SK-N-SH (cell line): ENCODE results near the gene GLYR1. TPM values are rescaled to one million over a fixed set of nuclear protein-coding genes. Genes with fewer than 3 reads are reported as not detected.

Source experiments
- CTCF ChIA-PET: fragments of 300-600, 350-600 bp; formaldehyde crosslinking; extraction: SDS; loops from one replicate; lab custom pipeline; 2021; lab: Yijun Ruan, JAX
- POLR2A ChIA-PET: fragments of 350-600 bp; sonication (Branson Sonifier 250); formaldehyde crosslinking; extraction: SDS; loops from one replicate; lab custom pipeline; 2020; ENCODE audit warnings: antibody characterized with exemption, inconsistent platforms; lab: Yijun Ruan, JAX
- DNase-seq: peaks from one replicate; pipeline ENCODE4 v3.0.0; 2012
- H2AFZ ChIP-seq: fragments of 200-600 bp; sonication (generic); 2 replicates; pipeline ENCODE4 v1.8.1; 2016; ENCODE audit warnings: antibody characterized with exemption, mild to moderate bottlenecking, low read depth
- H3F3A ChIP-seq: fragments of 200-600 bp; sonication (generic); replicated peaks from 2 replicates; pipeline ENCODE3; 2016; ENCODE audit warnings: antibody characterized with exemption, mild to moderate bottlenecking; ENCODE audit not compliant: insufficient read depth
- H3K27ac ChIP-seq, 2 experiments: fragments of 200-500 bp in 1 of 2; fragments of 200-600 bp in 1 of 2; sonication (Bioruptor generic) in 1 of 2; sonication (generic), shearing (Covaris generic) in 1 of 2; 2 replicates each; pipeline versions ENCODE4 v1.5.1 to v1.6.1; 2014 to 2016; ENCODE audit warnings: low read depth in 2 of 2, inconsistent platforms in 1 of 2, low read length in 1 of 2, mild to moderate bottlenecking in 1 of 2, mixed read lengths in 1 of 2
- H3K27me3 ChIP-seq: fragments of 200-600 bp; sonication (generic), shearing (Covaris generic); 2 replicates; pipeline ENCODE4 v1.6.1; 2016; ENCODE audit warnings: mixed run types; ENCODE audit not compliant: insufficient read depth
- H3K36me3 ChIP-seq, 2 experiments: fragments of 200-500 bp in 1 of 2; fragments of 200-600 bp in 1 of 2; sonication (Bioruptor generic) in 1 of 2; sonication (generic) in 1 of 2; replicated peaks in 1 of 2; 2 replicates each; pipeline versions ENCODE3 to v1.5.1; 2014 to 2016; ENCODE audit warnings: low read length in 1 of 2, mild to moderate bottlenecking in 1 of 2; ENCODE audit not compliant: insufficient read depth in 2 of 2, control insufficient read depth in 1 of 2
- H3K4me1 ChIP-seq, 2 experiments: fragments of 200-500 bp in 1 of 2; fragments of 200-600 bp in 1 of 2; sonication (Bioruptor generic) in 1 of 2; sonication (generic), shearing (Covaris generic) in 1 of 2; 2 replicates each; pipeline versions ENCODE4 v1.5.1 to v1.6.1; 2014 to 2016; ENCODE audit warnings: low read depth in 1 of 2, low read length in 1 of 2, mixed run types in 1 of 2; ENCODE audit not compliant: insufficient read depth in 2 of 2, control insufficient read depth in 1 of 2
- H3K4me2 ChIP-seq: fragments of 200-600 bp; sonication (generic), shearing (Covaris generic); 2 replicates; pipeline ENCODE4 v1.6.1; 2017; ENCODE audit warnings: mixed run types
- H3K4me3 ChIP-seq, 2 experiments: fragments of 200-500 bp in 1 of 2; fragments of 200-600 bp in 1 of 2; sonication (Bioruptor generic) in 1 of 2; sonication (generic), shearing (Covaris generic) in 1 of 2; 2 replicates each; pipeline versions ENCODE4 v1.5.1 to v1.8.1; 2014 to 2016; ENCODE audit warnings: low read depth in 2 of 2, inconsistent platforms in 1 of 2, low read length in 1 of 2, mild to moderate bottlenecking in 1 of 2, mixed read lengths in 1 of 2, moderate library complexity in 1 of 2
- H3K79me2 ChIP-seq: fragments of 200-600 bp; sonication (generic); 2 replicates; pipeline ENCODE4 v1.8.1; 2017; ENCODE audit warnings: mild to moderate bottlenecking; ENCODE audit not compliant: insufficient read depth
- H3K9ac ChIP-seq: fragments of 200-600 bp; sonication (generic); 2 replicates; pipeline ENCODE4 v1.6.1; 2017; ENCODE audit warnings: mixed run types
- H3K9me2 ChIP-seq: fragments of 200-600 bp; sonication (generic); 2 replicates; pipeline ENCODE4 v1.6.1; 2017; ENCODE audit warnings: mixed run types
- H3K9me3 ChIP-seq: fragments of 200-600 bp; sonication (generic); 2 replicates; pipeline ENCODE4 v1.6.1; 2017; ENCODE audit warnings: mixed run types, mild to moderate bottlenecking, moderate library complexity
- H4K20me1 ChIP-seq: fragments of 200-600 bp; sonication (generic); 2 replicates; pipeline ENCODE4 v1.6.1; 2017; ENCODE audit warnings: mild to moderate bottlenecking, mixed run types; ENCODE audit not compliant: insufficient read depth
- ELF1 ChIP-seq: IDR thresholded peaks from 2 replicates; pipeline ENCODE4 v1.4.0; 2012
- EP300 ChIP-seq, 2 experiments: IDR thresholded peaks; 2 replicates each; pipeline versions ENCODE4 v1.4.0 to v1.6.1; 2012; ENCODE audit warnings: borderline replicate concordance in 1 of 2, low read depth in 1 of 2, low read length in 1 of 2
- EZH2phosphoT487 ChIP-seq: fragments of 200-600 bp; sonication (generic); IDR thresholded peaks from 2 replicates; pipeline ENCODE4 v1.6.1; 2017; ENCODE audit warnings: low read depth, mixed run types, mild to moderate bottlenecking, antibody characterized with exemption, moderate library complexity, borderline replicate concordance
- FOXJ3 ChIP-seq: sonication (generic); formaldehyde crosslinking; IDR thresholded peaks from 2 replicates; pipeline ENCODE4 v1.5.1; 2020; ENCODE audit warnings: mild to moderate bottlenecking, missing genetic modification reagents
- GABPA ChIP-seq: IDR thresholded peaks from 2 replicates; pipeline ENCODE4 v1.4.0; 2012; ENCODE audit warnings: low read depth, mild to moderate bottlenecking
- GATA2 ChIP-seq: sonication (generic); formaldehyde crosslinking; IDR thresholded peaks from 2 replicates; pipeline ENCODE4 v1.5.0; 2020; ENCODE audit warnings: mild to moderate bottlenecking, missing genetic modification reagents
- IRF3 ChIP-seq: fragments of 150-350 bp; IDR thresholded peaks from 2 replicates; pipeline ENCODE4 v1.6.1; 2016; ENCODE audit warnings: mild to moderate bottlenecking, low read depth, low read length
- NFIC ChIP-seq: IDR thresholded peaks from 2 replicates; pipeline ENCODE4 v1.4.0; 2012; ENCODE audit warnings: borderline replicate concordance
- POLR2AphosphoS5 ChIP-seq: IDR thresholded peaks from 2 replicates; pipeline ENCODE4 v1.6.1; 2012; ENCODE audit warnings: low read depth, low read length
- RAD21 ChIP-seq: IDR thresholded peaks from 2 replicates; pipeline ENCODE4 v1.6.1; 2012; ENCODE audit warnings: mild to moderate bottlenecking, low read length
- REST ChIP-seq: IDR thresholded peaks from 2 replicates; pipeline ENCODE4 v1.6.1; 2012; ENCODE audit warnings: mild to moderate bottlenecking, low read depth, low read length, moderate library complexity
- RXRA ChIP-seq: IDR thresholded peaks from 2 replicates; pipeline ENCODE4 v1.4.0; 2012; ENCODE audit warnings: low read depth, mild to moderate bottlenecking, borderline replicate concordance
- SIN3A ChIP-seq: IDR thresholded peaks from 2 replicates; pipeline ENCODE4 v1.6.1; 2012; ENCODE audit warnings: low read depth, mild to moderate bottlenecking, low read length, moderate library complexity, borderline replicate concordance
- SMC3 ChIP-seq: IDR thresholded peaks from 2 replicates; pipeline ENCODE4 v1.6.1; 2012; ENCODE audit warnings: low read depth, low read length, improper control_type of control experiment
- TAF1 ChIP-seq: IDR thresholded peaks from 2 replicates; pipeline ENCODE4 v1.6.1; 2012; ENCODE audit warnings: low read depth, mild to moderate bottlenecking, low read length, moderate library complexity, borderline replicate concordance
- USF2 ChIP-seq: fragments of 150-350 bp; IDR thresholded peaks from 2 replicates; pipeline ENCODE4 v1.6.1; 2017; ENCODE audit warnings: antibody characterized with exemption, low read length, low read depth, borderline replicate concordance
- WGBS: methylation state at CpG from one replicate; pipeline ENCODE4 v1.1.6; 2017; ENCODE audit warnings: low lambda C conversion rate; 5-methylcytosine and 5-hydroxymethylcytosine counted together
- polyA plus RNA-seq, 3 experiments: library from polyadenylated mRNA; depleted of rRNA; stranded (reverse); fragments of >200 nt; gene quantifications; 2 replicates each; pipeline ENCODE4 v1.2.3, GENCODE V29; 2012
- TF ChIP-seq, protein P1 (sequence below): IDR thresholded peaks from 2 replicates; pipeline ENCODE4 v1.4.0; 2012; ENCODE audit warnings: low read depth, borderline replicate concordance
- TF ChIP-seq, protein P2 (sequence below): IDR thresholded peaks from 2 replicates; pipeline ENCODE4; 2012
- TF ChIP-seq, protein P3 (sequence below): IDR thresholded peaks from 2 replicates; pipeline ENCODE4 v1.4.0; 2012; ENCODE audit warnings: low read depth

GLYR1 gene
- polyA plus RNA-seq, 1 of the 3 experiments (the other 2 are of a cell fraction): 40.1 TPM

GRCh38 chr16:4868026-4868425 lies 20.9 kb upstream of the GLYR1 start (continued):
- TF ChIP-seq IRF3: no peak
- TF ChIP-seq RAD21: no peak
- no peak for TF ChIP-seq ELF1
- no peak for TF ChIP-seq FOXJ3
- TF ChIP-seq TAF1: no peak
- TF ChIP-seq GATA2 (CRISPR knock-in tag): no peak
- no peak for TF ChIP-seq NFIC

DNA sequence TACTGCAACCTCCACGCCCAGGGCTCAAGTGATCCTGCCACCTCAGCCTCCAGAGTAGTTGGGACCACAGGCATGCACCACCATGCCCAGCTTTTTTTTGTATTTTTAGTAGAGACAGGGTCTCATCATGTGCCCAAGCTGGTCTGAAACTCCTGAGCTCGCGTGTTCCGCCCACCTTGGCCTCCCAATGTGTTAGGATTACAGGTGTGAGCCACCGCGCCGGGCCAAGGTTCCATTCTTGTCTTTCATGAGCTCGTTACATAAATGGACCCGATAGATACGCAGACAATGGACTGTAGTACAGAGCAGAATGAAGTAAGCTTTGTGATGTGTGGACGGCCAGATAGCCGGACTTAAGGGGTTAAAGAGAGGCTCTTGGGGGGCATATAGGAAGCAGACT lies 19.5 kb upstream of the GLYR1 start:
- Histone ChIP-seq H3K4me2 (no peak overlapping the region), H3K27me3 (no peaks in the 10 kb centered on the region), H3K9ac (no peak overlapping the region), H3K36me3 (peaks cover 16 to 50% of the 10 kb centered on the region in 2 experiments)
- CTCF ChIA-PET: no interaction called here
- TF ChIP-seq RAD21 (no peak), RXRA (no peak), EP300 (IDR thresholded peaks at IDR 0.05; ENCODE audit: borderline replicate concordance in 1 of 2, low read depth in 1 of 2, low read length in 1 of 2) (no peak), IRF3 (no peak), SMC3 (no peak), REST (no peak), USF2 (no peak), EZH2phosphoT487 (no peak), POLR2AphosphoS5 (no peak), NFIC (no peak), GABPA (no peak), SIN3A (no peak), GATA2 (CRISPR knock-in tag) (no peak)
- TF ChIP-seq, protein P1, sequence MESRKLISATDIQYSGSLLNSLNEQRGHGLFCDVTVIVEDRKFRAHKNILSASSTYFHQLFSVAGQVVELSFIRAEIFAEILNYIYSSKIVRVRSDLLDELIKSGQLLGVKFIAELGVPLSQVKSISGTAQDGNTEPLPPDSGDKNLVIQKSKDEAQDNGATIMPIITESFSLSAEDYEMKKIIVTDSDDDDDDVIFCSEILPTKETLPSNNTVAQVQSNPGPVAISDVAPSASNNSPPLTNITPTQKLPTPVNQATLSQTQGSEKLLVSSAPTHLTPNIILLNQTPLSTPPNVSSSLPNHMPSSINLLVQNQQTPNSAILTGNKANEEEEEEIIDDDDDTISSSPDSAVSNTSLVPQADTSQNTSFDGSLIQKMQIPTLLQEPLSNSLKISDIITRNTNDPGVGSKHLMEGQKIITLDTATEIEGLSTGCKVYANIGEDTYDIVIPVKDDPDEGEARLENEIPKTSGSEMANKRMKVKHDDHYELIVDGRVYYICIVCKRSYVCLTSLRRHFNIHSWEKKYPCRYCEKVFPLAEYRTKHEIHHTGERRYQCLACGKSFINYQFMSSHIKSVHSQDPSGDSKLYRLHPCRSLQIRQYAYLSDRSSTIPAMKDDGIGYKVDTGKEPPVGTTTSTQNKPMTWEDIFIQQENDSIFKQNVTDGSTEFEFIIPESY: no peak
- TF ChIP-seq, protein P2, sequence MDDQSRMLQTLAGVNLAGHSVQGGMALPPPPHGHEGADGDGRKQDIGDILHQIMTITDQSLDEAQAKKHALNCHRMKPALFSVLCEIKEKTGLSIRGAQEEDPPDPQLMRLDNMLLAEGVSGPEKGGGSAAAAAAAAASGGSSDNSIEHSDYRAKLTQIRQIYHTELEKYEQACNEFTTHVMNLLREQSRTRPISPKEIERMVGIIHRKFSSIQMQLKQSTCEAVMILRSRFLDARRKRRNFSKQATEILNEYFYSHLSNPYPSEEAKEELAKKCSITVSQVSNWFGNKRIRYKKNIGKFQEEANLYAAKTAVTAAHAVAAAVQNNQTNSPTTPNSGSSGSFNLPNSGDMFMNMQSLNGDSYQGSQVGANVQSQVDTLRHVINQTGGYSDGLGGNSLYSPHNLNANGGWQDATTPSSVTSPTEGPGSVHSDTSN: no peak
- TF ChIP-seq, protein P3, sequence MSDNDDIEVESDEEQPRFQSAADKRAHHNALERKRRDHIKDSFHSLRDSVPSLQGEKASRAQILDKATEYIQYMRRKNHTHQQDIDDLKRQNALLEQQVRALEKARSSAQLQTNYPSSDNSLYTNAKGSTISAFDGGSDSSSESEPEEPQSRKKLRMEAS: no peak
- TF ChIP-seq, all 33 proteins: peak for 0
- Histone ChIP-seq H3K9me2 (no peaks in the 10 kb centered on the region), H3K4me3 (no peak overlapping the region), H3K27ac (no peak overlapping the region), H3K4me1 (no peaks in the 10 kb centered on the region), H3K79me2 (peaks cover 78% of the 10 kb centered on the region), H3K9me3 (no peaks in the 10 kb centered on the region), H4K20me1 (peaks cover 27% of the 10 kb centered on the region), H2AFZ (no peak overlapping the region), H3F3A (no peaks in the 10 kb centered on the region)
- 98% methylated on average over 12 of the region's 12 CpGs for WGBS
- POLR2A ChIA-PET: no interaction called here
- DNase-seq: no peak
